ENCODE results near the gene CHRNG. TPM values are rescaled to one million over a fixed set of nuclear protein-coding genes. Genes with fewer than 3 reads are reported as not detected.

Gene CHRNG
- total and polyA plus RNA-seq, 9 donors: not detected

DNA sequence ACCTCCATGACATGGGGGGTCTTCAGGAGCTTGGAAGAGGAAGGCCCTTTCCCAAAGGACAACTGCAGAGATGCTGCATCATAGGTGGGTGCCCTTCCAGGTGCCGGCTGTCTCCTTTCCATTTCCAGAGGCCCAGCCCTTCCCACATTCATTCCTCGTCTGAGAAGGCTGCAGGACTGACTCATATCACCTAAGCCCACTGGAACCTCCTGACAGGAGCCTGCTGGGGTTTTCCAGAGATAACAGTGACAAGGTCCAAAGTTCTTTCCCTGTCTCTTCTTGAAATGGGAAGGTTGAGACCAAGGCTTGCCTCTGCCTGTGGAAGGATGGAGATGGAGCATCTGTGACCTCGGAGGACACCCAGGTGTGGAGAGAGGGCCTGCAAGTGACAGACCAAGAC is 22.9 kb upstream of the CHRNG start:
- no peaks in the 10 kb centered on the region for H3K36me3 ChIP-seq
- TF ChIP-seq, protein P1, sequence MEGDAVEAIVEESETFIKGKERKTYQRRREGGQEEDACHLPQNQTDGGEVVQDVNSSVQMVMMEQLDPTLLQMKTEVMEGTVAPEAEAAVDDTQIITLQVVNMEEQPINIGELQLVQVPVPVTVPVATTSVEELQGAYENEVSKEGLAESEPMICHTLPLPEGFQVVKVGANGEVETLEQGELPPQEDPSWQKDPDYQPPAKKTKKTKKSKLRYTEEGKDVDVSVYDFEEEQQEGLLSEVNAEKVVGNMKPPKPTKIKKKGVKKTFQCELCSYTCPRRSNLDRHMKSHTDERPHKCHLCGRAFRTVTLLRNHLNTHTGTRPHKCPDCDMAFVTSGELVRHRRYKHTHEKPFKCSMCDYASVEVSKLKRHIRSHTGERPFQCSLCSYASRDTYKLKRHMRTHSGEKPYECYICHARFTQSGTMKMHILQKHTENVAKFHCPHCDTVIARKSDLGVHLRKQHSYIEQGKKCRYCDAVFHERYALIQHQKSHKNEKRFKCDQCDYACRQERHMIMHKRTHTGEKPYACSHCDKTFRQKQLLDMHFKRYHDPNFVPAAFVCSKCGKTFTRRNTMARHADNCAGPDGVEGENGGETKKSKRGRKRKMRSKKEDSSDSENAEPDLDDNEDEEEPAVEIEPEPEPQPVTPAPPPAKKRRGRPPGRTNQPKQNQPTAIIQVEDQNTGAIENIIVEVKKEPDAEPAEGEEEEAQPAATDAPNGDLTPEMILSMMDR (IDR thresholded peaks at IDR 0.05): no peak
- TF ChIP-seq POLR2A (IDR thresholded peaks at IDR 0.05) (no peak), EP300 (IDR thresholded peaks at IDR 0.05) (no peak)
- WGBS, 3 donors: 93 to 96% (median 94%) methylated on average over 3 of the region's 3 CpGs
- H3K9me3 ChIP-seq: no peaks in the 10 kb centered on the region
- no peaks in the 10 kb centered on the region for H3K27me3 ChIP-seq
- no peak overlapping the region for H3K27ac ChIP-seq
- intact Hi-C loops (cut with DNase I): no loop called here
- no peaks in the 10 kb centered on the region for H3K4me1 ChIP-seq (ENCODE audit: insufficient read depth)
- DNase-seq: no peak
- no peak overlapping the region for H3K4me3 ChIP-seq

DNA sequence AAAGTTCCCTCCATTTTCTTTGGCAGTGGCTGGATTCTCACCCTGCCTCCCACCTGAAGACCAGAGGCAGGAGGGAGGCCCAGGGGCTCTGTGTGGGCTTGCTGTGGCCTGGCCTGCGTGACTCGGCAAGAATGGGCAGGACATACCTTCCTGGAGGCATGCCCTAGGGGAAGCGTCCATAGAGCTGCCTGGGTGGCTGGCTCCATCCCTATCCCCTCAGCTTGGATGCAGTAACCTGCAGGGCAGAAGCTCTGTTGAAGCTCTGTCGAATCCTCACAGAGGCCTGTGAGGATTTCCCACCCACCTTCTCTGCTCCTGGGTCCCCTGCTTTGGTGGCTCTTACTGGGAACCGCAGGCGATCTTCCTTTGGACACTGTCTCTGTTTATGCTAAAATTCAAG is 20.6 kb upstream of the CHRNG start:
- no peaks in the 10 kb centered on the region for H3K4me1 ChIP-seq (ENCODE audit: insufficient read depth)
- intact Hi-C loops (cut with DNase I): no loop called here
- no peaks in the 10 kb centered on the region for H3K27me3 ChIP-seq
- no peaks in the 10 kb centered on the region for H3K36me3 ChIP-seq
- TF ChIP-seq, protein P1 (IDR thresholded peaks at IDR 0.05): no peak
- TF ChIP-seq EP300 (IDR thresholded peaks at IDR 0.05): no peak
- no peak for DNase-seq
- H3K9me3 ChIP-seq: no peaks in the 10 kb centered on the region
- WGBS, 3 donors: 85 to 93% (median 85%) methylated on average over 6 of the region's 6 CpGs
- no peak overlapping the region for H3K27ac ChIP-seq
- no peak overlapping the region for H3K4me3 ChIP-seq

DNA sequence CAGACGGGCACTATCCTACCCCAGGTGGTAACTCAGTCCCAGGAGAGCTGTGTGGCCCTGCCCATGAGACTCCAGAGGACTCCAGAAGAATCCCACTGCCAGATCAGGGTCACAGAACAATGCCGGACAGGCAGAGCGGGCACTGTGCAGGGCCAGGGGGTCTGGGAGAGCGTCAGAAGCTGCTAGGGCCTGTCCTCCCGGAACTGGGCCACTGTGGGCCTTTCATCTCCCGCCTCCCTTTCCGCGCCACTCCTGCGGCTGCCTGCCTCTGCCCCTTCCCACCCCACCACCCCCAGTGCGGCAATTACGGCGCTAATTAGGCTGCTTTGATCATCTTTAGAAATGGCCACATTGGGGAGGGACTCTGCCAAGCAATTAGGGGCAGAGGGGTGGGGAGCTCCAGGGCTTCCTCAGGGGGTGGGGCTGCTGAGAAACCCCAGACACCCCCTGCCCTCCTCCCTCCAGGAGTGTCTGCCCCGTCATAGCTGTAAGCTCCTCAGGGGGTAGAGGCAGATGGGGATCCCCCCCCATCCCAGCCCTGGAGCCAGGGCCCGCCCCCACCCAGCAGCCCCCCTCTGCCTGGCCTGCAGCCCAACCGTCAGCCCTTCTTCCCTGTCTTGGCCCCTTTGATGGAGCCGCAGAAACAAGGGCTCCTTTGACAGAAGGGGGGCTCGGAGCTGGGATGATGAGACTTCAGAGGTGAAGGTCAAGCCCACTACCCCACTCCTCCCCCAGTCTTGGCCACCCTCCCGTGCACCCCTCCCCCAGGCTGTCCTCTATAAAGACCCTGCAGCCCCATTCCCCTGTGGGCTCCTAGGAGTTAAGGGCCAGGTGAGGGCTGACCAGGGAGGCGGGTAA is 19.7 kb upstream of the CHRNG start, which contains the start of gene PRSS56:
Gene PRSS56 (plus strand): TSS at position 808 of the 858 bp plus-strand sequence. CDS start 211 bp downstream, outside the sequence.
- 77% methylated on average over 16 to 19 of the region's 19 CpGs for WGBS, 3 donors
- Histone ChIP-seq H3K9me3 (no peaks in the 10 kb centered on the region), H3K27me3 (no peaks in the 10 kb centered on the region), H3K4me1 (ENCODE audit: insufficient read depth) (no peaks in the 10 kb centered on the region), H3K27ac (no peak within 1 kb of the TSS), H3K36me3 (no peaks in the 10 kb centered on the region), H3K4me3 (no peak within 1 kb of the TSS)
- TF ChIP-seq EP300 (IDR thresholded peaks at IDR 0.05) (no peak), POLR2A (IDR thresholded peaks at IDR 0.05) (no peak)
- TF ChIP-seq, protein P1 (IDR thresholded peaks at IDR 0.05): no peak
- intact Hi-C loops (cut with DNase I): loop anchor here (5.0 to 10.0 kb wide), 4 partner anchors 73 to 598 kb away; partner anchors contain the start of gene NPPC (in 2 of the 4)
- no peak for DNase-seq

DNA sequence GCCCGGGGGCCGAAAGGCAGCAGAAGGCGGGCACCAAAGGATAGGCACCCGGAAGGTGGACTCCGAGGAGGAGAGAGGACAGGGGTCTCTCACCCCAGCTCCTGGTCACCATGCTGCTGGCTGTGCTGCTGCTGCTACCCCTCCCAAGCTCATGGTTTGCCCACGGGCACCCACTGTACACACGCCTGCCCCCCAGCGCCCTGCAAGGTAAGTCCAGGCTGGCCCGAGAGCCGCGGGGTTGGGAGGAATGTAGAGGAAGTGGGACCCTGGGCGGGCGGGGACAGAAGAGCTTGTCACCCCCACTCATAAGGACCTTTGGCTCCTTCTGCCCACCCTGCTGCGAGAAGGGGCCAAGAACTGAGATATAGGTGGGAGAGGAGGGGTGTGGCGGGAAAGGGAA is 19.0 kb upstream of the CHRNG start:
- Histone ChIP-seq H3K27ac (no peak overlapping the region), H3K36me3 (no peaks in the 10 kb centered on the region), H3K4me1 (ENCODE audit: insufficient read depth) (no peaks in the 10 kb centered on the region), H3K4me3 (no peak overlapping the region), H3K9me3 (no peaks in the 10 kb centered on the region), H3K27me3 (no peaks in the 10 kb centered on the region)
- no peak for TF ChIP-seq POLR2A (IDR thresholded peaks at IDR 0.05)
- 81 to 91% (median 81%) methylated on average over 15 of the region's 15 CpGs for WGBS, 3 donors
- intact Hi-C loops (cut with DNase I): loop anchor here (5.0 to 10.0 kb wide), 4 partner anchors 73 to 598 kb away; partner anchors contain the start of gene NPPC (in 2 of the 4)
- no peak for DNase-seq

DNA sequence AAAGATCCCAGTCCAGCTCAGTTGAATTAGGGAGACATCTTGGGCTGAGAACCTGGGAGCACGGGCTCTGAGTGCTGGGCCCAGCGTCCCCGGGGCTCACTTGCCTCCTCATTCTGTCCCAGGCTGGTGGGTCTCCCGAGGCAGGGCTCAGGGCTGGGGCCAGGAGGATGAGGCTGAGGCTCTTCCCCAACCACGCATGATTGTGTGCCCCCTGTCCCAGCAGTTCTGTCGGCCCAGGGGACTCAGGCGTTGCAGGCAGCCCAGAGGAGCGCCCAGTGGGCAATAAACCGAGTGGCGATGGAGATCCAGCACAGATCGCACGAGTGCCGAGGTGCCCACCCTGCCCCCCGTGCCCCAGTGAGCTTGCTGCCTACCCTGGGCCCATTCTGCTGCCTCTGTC is 18.4 kb upstream of the CHRNG start:
- intact Hi-C loops (cut with DNase I): loop anchor here (1.0 to 10.0 kb wide), 5 partner anchors 74 to 599 kb away; partner anchors contain the start of gene NPPC (in 2 of the 4)
- Histone ChIP-seq H3K36me3 (no peaks in the 10 kb centered on the region), H3K9me3 (no peaks in the 10 kb centered on the region), H3K4me3 (no peak overlapping the region), H3K27me3 (no peaks in the 10 kb centered on the region), H3K4me1 (ENCODE audit: insufficient read depth) (no peaks in the 10 kb centered on the region), H3K27ac (no peak overlapping the region)
- no peak for TF ChIP-seq EP300 (IDR thresholded peaks at IDR 0.05)
- no peak for TF ChIP-seq POLR2A (IDR thresholded peaks at IDR 0.05)
- TF ChIP-seq, protein P1 (IDR thresholded peaks at IDR 0.05): no peak
- no peak for DNase-seq
- 90 to 92% (median 92%) methylated on average over 14 of the region's 14 CpGs for WGBS, 3 donors

Measured in ovary (tissue), 9 donors.